AG04450 (cell line): ENCODE data around the gene RALGAPA1. TPM values are rescaled to one million over a fixed set of nuclear protein-coding genes. Genes with fewer than 3 reads are reported as not detected.
"Not testable (repeated sequence)": the region's sequence is repeated elsewhere in the genome, so short reads cannot be mapped to it uniquely, and the experiment has no call there.

ENCODE experiments used
- CTCF ChIA-PET: fragments of 300-600, 350-600 bp; formaldehyde crosslinking; extraction: SDS; loops from one replicate; lab custom pipeline; 2022; ENCODE audit warnings: antibody characterized with exemption, inconsistent platforms; lab: Charles Lee
- POLR2A ChIA-PET: fragments of 350-600 bp; formaldehyde crosslinking; extraction: SDS; loops from one replicate; lab custom pipeline; 2021; ENCODE audit warnings: antibody characterized with exemption, inconsistent platforms; lab: Yijun Ruan, JAX
- DNase-seq: peaks from one replicate; pipeline ENCODE4 v3.0.0-alpha.2; 2011; ENCODE audit warnings: low read depth, low spot score
- H3K27ac ChIP-seq: one replicate; pipeline ENCODE4 v1.5.1; 2012; ENCODE audit warnings: low read depth, low read length, control low read depth
- H3K27me3 ChIP-seq: one replicate; pipeline ENCODE4 v1.6.0; 2012; ENCODE audit warnings: low read length; ENCODE audit not compliant: control insufficient read depth, insufficient read depth
- H3K4me3 ChIP-seq: 2 replicates; pipeline ENCODE4 v1.5.1; 2011; ENCODE audit warnings: mild to moderate bottlenecking, low read depth, low read length, control low read depth
- H3K9me3 ChIP-seq: 2 replicates; pipeline ENCODE4 v1.5.1; 2012; ENCODE audit warnings: low read length; ENCODE audit not compliant: control insufficient read depth, insufficient read depth
- polyA minus RNA-seq: library from RNA; depleted of rRNA, polyadenylated mRNA; stranded (reverse); fragments of >200 nt; gene quantifications from 2 replicates; pipeline ENCODE4 v1.2.3, GENCODE V29; 2011; rRNA and poly(A)+ RNA removed
- polyA plus RNA-seq: library from polyadenylated mRNA; depleted of rRNA; stranded (reverse); fragments of >200 nt; gene quantifications from 2 replicates; pipeline ENCODE4 v1.2.3, GENCODE V29; 2011; rRNA removed
- TF ChIP-seq, protein P1 (sequence below): IDR thresholded peaks from 2 replicates; pipeline ENCODE4 v1.5.1; 2011; ENCODE audit warnings: low read depth, low read length, control low read depth, inconsistent platforms

The RALGAPA1 gene
- polyA plus RNA-seq (8.2 and 9.7 TPM in 2 replicates), polyA minus RNA-seq (22.7 and 27.8 TPM in 2 replicates)

DNA sequence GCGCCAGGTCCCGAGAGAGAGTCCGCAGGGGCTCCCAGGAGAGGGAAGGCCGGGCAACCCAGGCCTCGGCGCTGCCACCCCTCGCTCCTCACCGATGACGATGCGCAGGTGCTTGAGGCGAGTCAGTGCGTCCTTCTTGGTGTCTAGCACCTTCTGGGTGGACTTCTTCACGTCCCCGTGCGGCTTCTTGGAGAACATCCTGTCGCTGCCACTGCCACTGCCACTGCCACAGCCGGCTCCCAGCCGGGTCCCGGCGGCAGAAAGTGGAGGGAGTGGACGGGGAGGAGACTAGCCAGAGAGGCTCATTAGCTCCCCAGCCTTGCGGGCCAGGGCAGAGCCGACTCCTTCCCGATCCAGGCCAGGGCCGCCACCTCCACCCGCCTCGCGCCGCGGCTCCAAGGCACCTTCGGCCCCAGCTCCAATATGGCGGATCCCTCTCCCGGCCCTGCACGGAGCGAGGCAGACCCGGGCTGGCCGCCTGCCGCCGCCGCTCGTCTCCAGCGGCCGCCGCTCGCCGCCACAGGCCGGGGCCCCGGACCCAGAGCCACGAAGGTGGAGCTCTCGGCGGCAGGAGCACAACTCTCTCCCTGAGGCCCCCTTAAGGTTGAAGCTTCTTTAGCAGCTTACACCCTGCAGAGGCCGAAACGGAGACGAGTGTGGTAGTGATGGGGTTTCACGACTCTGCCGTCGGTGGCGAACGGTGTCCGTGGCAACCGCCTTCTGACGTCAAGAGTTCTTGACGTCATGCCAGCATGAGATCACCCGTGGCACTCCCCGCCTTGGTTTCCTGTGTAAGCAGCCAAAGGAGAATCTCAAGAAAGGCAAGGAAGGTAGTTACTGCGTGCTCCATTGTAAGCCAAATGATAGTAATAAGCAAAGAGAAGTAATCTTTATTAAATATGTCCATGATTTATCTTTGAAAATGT lies at the start of gene RALGAPA1:
TSS of gene RALGAPA1 (minus strand) at position 658 of the 926 bp plus-strand sequence. CDS start at position 198, 460 bp downstream.
- TF ChIP-seq, protein P1, sequence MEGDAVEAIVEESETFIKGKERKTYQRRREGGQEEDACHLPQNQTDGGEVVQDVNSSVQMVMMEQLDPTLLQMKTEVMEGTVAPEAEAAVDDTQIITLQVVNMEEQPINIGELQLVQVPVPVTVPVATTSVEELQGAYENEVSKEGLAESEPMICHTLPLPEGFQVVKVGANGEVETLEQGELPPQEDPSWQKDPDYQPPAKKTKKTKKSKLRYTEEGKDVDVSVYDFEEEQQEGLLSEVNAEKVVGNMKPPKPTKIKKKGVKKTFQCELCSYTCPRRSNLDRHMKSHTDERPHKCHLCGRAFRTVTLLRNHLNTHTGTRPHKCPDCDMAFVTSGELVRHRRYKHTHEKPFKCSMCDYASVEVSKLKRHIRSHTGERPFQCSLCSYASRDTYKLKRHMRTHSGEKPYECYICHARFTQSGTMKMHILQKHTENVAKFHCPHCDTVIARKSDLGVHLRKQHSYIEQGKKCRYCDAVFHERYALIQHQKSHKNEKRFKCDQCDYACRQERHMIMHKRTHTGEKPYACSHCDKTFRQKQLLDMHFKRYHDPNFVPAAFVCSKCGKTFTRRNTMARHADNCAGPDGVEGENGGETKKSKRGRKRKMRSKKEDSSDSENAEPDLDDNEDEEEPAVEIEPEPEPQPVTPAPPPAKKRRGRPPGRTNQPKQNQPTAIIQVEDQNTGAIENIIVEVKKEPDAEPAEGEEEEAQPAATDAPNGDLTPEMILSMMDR: peak; percentile 52
- peak; percentile 97 for DNase-seq
- Histone ChIP-seq H3K4me3 (peak within 1 kb of the TSS; percentile 79), H3K27ac (peak within 1 kb of the TSS; percentile 82)
- POLR2A ChIA-PET: interaction anchor here (0.7 to 1.0 kb wide), 3 partner anchors 13 to 708 kb away, joined by 3 to 15 read pairs (median 3); partner anchors contain the start of gene BRMS1L
- H3K27me3 ChIP-seq, H3K9me3 ChIP-seq: not testable (repeated sequence)
- CTCF ChIA-PET: interaction anchor here (0.5 to 2.0 kb wide), 6 partner anchors 10 to 370 kb away, joined by 3 to 12 read pairs (median 4); partner anchors contain the start of gene BRMS1L

GRCh38 chr14:35858521-35859209 lies 49.6 kb upstream of the RALGAPA1 start:
- ChIA-PET CTCF (interaction anchor here (1.3 kb wide), 1 partner anchor 21 kb away, joined by 4 read pairs; no protein-coding TSS in a partner anchor), POLR2A (no interaction called here)
- DNase-seq: no peak
- H3K4me3 ChIP-seq: no peak overlapping the region
- H3K27me3 ChIP-seq: no peaks in the 10 kb centered on the region
- TF ChIP-seq, protein P1: no peak
- no peaks in the 10 kb centered on the region for H3K9me3 ChIP-seq
- H3K27ac ChIP-seq: no peak overlapping the region

DNA sequence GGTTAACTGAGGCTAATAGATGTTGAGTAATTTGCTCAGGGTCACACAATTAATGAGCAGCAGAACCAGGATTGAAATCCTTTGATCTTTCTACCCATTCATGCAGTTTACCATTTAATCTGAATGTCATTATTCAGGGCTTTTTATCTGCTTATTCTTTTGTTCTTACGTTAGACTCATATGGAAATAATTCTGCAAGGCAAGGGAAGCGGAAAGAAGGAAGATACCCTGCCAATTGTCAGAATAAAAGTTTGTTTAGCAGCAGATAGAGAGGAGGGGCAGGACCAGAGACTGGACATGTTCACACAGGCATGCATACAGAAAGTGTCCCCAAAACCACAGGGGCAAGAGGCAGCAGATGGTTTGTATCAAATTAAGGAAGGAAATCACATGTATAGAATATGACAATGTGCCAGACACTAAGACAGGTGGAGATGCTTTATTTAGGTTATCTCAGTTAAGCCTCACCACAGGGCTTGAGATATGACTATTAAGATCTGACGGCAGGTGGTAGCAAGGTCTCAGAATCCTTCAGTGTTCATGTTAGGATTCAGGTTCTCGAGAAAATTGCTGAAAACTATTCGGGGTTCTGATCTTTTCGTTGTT lies 46.9 kb upstream of the RALGAPA1 start:
- DNase-seq: no peak
- H3K27ac ChIP-seq: no peak overlapping the region

DNA sequence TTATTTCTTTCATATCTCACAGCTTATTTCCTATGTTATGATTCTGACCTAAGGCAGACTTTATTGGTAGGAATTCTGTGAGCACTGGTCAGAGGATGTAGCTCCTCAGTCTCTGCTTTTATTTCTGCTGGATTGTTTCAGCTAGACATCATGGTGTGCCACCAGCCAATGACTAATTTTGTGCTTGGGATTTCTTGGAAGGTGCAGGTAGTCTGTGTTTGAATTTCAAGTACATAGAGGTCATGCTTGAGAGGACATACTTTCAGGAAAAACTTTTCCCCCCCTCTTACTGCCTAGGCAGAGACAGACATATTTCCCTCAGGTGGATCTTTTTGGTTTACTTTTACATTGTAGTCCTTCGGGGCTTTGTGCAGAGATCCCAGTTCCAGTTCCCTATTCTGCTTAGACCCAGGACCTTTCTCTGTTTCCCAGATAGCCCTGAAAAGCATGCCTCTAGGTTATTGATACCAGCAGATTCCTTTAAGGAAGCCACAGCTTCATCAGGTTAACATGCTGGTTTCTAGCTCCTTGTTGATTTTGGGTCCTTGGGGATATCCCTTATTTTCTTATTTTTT lies 45.7 kb upstream of the RALGAPA1 start:
- no peak overlapping the region for H3K27ac ChIP-seq
- no peak for DNase-seq
- ChIA-PET CTCF (interaction anchor here (1.0 kb wide), 1 partner anchor 29 kb away, joined by 6 read pairs; the partner anchor contains the start of gene BRMS1L), POLR2A (interaction anchor here (1.1 kb wide), 1 partner anchor 29 kb away, joined by 4 read pairs; the partner anchor contains the start of gene BRMS1L)
- TF ChIP-seq, protein P1: no peak
- no peaks in the 10 kb centered on the region for H3K9me3 ChIP-seq
- no peak overlapping the region for H3K4me3 ChIP-seq
- H3K27me3 ChIP-seq: no peaks in the 10 kb centered on the region

More for the DNA sequence above, 46.9 kb upstream of the RALGAPA1 start:
- Histone ChIP-seq H3K4me3 (no peak overlapping the region), H3K27me3 (no peaks in the 10 kb centered on the region), H3K9me3 (no peaks in the 10 kb centered on the region)
- TF ChIP-seq, protein P1: no peak
- ChIA-PET CTCF (no interaction called here), POLR2A (no interaction called here)
